ENCODE measurements around the gene SLC2A4.

The SLC2A4 gene

DNA sequence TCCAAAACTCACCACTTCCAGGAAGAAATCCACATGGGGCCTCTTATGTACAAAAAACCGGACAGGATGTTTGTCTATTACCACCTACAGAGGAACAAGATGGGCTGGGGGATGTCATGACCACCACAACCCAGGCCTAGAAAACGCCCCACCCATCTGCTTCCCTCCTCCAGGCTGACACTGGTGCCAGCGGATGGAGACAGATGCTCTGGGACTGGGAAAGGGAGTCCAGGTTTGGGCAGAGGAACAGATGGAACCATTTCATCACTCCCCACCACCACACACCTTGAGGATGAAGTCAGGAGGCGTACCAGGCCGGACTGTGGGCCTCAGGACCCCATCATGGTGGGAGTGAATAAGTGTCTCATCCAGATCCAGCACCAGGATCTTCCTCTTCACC, 34.7 kb upstream of the SLC2A4 start:
- in situ Hi-C loops (cut with MboI; ENCODE audit: low sequenced_read_pairs) = no loop called here

DNA sequence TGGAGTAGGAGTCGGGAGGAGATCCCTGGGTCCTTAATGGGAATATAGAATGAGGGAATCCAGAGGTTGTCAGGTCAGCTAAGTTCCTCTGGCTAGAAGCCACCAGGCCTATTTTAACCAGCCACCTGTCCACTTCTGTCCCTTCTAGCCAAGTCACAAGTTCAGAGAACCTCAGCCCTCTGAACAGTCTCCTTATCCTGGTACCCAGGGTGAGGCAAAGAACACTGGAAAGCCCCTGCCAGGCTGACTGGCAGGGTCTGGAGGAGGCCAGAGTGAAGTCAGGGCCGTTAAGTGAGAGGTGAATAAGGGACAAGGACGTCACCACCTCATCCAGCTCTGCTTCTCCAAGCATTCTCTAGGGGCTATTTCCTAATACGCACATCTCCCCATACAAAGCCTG, 32.7 kb upstream of the SLC2A4 start:
- in situ Hi-C loops (cut with MboI; ENCODE audit: low sequenced_read_pairs) = no loop called here

DNA sequence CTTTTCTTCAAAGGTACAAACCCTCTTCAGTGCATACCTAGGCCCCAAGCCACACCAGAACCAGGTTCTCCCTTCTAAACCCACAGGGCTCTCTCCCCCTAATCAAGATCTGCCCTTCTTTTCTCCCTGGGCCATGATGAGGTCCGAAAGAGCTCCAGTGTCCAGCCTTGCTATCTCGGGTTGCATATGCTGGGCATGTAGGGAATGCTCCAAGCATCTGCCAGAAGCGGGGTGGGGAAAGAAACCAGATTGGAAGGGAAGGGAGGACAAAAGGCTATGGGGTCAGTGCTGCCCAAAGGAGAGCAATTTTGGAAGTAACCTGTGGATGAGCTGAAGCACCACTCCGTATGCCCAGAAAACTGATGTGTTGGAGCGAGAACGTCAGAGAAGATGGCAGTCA, 32.3 kb upstream of the SLC2A4 start:
- in situ Hi-C loops (cut with MboI; ENCODE audit: low sequenced_read_pairs) = no loop called here

DNA sequence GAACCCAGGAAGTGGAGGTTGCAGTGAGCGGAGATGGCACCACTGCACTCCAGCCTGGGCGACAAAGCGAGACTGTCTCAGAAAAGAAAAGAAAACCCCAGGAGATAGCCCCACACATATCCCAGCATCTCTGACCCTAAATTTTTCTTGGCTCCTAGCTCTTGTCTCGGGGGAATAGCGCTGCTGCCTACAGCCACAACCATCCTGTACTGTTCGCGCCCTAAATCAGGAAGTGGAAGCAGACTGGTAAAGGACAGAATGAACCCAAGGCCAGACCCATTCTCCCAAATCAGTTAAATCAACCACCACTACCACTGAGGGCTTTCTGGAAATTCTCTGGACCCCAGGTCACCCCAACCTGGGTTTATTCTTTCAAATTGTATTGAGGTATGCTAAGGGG, 31.7 kb upstream of the SLC2A4 start:
- in situ Hi-C loops (cut with MboI; ENCODE audit: low sequenced_read_pairs) = no loop called here

DNA sequence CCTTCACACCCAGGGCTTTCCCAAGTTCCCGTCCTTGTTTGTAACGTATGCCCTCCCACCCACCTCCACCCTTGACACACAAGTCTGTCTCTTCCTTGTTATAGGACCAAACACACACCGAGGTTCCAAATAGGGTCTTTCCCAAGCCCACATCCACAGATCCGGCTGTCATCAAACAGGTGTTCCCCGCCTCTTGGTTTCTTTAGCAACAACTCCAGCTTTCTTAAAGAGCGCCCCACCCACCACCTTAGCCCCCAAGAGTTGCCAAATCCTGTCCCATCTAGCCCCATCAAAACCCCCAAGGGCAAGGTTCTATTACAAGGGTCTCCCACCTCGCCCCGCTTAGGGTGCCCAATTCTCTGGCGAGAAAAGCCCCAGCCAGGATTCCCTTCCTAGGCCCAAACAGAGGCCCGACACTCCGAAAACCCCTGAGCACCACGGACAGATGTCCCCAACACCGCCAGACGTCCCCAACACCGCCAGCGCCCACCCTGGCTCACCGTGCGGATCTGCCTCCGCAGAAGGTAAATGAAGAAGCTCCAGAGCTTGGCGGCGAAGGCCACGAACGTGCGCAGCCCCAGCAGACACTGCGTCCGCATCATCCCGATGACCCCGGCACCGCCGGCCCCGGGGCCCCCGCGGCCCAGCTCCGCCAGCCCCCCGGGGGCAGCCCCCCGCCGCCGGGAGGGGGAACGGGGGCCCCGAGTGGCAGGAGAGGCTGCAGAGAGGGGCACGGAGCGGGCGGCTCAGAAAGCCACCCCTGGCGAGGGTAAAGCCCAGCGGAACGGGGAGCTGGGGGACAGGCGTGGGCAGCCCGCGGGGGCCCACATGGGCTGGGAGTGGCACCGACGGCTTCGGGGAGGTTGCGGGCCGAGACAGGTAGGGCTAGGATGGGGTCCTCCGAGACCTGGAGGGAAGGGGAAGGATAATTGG, 30.6 kb upstream of the SLC2A4 start:
- in situ Hi-C loops (cut with MboI; ENCODE audit: low sequenced_read_pairs) = no loop called here

DNA sequence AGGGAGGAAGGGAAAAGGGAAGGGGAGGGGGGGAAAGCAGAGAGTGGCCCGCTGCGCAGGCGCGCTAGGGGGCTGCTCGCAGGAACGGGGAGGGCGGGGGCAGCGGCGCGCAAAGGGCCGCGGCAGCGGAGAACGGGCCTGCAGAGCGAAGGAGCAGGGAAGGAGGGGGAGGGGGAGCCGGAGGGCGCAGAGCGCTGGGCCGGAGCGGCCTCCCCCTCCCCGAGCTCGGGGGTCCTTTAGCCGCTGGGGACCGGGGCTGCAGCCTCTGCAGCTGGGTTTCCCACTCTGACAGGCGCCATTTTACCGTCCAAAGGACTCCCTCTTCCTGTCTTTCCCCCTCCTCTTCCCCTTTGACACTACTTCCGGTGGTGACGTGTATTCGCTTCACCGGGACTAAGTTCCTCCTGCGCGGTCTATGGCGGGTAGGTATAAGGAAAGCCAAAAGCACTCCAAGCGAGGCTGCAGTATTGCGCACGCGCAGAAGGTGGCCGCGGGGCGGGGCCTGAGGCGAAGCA, 29.8 kb upstream of the SLC2A4 start, which contains the start of gene CTDNEP1:
CTDNEP1 (minus strand) TSS at position 74 of the 515 bp plus-strand sequence. CDS start 438 bp downstream, outside the sequence.
- in situ Hi-C loops (cut with MboI; ENCODE audit: low sequenced_read_pairs) = no loop called here

DNA sequence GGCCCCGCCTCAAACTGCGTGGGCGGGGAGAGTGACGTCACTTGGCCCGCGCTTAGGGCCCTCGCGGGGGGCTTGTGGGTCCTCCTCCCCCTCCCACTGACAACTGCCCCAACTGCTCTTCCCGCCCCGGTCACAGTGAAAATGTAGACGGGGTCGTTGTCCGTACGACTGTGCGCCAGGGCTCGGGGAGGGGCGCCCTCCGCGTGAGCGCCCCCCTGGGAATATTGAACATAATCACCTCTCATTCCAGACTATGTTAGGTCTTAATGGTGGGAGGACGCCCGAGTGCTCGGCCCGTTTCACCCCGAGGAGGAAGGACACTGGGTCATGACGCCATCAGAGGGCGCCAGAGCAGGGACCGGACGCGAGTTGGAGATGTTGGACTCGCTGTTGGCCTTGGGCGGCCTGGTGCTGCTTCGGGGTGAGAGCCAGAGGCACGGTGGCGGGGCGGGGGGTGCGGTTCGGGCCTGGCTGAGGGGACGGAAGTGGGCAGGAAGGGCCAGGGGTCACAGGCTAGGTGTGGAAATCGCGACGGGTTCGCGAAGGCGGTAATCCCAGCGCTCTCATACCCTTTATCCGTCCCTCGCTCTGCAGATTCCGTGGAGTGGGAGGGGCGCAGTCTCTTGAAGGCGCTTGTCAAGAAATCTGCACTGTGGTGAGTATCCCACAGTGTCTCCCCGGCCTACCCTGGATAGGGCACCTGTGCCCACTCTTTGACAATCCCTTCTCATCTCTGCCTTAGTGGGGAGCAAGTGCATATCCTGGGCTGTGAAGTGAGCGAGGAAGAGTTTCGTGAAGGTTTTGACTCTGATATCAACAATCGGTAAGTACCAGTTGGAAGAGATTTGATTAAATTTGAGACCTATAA, 29.1 kb upstream of the SLC2A4 start, which contains the start of gene ELP5:
ELP5 (plus strand) TSS at position 40 of the 868 bp plus-strand sequence; CDS start at position 376, 336 bp downstream.
- in situ Hi-C loops (cut with MboI; ENCODE audit: low sequenced_read_pairs) = no loop called here

DNA sequence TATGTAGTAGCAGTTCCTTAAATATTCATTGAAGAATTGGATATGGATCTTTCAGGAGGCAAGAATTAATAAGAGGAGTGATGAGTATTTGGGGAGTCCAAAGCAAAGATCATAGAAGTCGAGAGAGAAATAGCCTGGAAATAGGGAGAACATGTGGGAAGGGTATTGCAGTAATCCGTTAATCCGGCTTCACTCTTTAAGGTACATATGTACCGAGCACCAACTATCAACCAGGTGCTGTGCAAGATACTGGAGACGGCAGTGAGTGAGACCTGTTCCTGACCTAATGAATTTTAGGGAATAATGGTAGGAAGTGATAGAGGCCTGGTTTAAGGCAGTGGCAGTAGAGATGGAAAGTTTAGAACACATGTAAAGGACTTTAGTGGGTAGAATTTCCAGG, 28.4 kb upstream of the SLC2A4 start:
- in situ Hi-C loops (cut with MboI; ENCODE audit: low sequenced_read_pairs) = no loop called here

DNA sequence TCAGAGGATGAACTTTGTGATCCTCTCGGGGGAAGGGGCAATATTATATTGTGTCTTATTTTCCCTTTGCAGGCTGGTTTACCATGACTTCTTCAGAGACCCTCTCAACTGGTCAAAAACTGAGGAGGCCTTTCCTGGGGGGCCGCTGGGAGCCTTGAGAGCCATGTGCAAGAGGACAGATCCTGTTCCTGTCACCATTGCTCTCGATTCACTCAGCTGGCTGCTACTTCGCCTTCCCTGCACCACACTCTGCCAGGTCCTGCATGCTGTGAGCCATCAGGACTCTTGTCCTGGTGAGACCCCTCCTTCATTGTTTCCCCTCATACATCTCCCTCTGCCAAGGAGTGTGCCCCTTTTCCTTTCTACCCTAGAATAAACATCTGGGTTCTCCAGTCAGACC, 27.0 kb upstream of the SLC2A4 start:
- in situ Hi-C loops (cut with MboI; ENCODE audit: low sequenced_read_pairs) = no loop called here

DNA sequence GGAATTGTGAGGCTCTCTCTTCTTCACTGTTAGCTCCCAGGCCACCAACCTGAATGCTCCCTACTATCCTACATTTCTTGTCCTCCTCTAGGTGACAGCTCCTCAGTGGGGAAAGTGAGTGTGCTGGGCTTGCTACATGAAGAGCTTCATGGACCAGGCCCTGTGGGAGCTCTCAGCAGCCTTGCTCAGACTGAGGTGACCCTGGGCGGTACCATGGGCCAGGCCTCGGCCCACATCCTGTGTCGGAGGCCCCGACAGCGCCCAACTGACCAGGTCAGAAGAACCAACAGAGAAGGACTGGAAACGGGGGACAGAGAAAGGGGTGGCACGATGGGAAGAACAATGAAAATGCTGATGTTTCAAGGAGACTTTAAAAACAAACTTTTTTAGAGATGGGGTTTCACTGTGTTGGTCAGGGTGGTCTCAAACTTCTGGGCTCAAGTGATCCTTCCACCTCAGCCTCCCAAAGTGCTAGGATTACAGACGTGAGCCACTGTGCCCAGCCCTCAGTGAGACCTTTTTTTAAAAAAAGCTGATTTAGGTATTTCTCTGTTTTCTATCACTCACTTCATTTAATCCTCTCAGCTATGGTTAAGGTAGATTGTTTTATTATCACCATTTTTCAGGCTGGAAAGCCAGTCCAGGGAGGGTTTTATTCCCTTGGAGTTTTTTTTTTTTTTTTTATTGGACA, 24.6 kb upstream of the SLC2A4 start:
- in situ Hi-C loops (cut with MboI; ENCODE audit: low sequenced_read_pairs) = no loop called here

DNA sequence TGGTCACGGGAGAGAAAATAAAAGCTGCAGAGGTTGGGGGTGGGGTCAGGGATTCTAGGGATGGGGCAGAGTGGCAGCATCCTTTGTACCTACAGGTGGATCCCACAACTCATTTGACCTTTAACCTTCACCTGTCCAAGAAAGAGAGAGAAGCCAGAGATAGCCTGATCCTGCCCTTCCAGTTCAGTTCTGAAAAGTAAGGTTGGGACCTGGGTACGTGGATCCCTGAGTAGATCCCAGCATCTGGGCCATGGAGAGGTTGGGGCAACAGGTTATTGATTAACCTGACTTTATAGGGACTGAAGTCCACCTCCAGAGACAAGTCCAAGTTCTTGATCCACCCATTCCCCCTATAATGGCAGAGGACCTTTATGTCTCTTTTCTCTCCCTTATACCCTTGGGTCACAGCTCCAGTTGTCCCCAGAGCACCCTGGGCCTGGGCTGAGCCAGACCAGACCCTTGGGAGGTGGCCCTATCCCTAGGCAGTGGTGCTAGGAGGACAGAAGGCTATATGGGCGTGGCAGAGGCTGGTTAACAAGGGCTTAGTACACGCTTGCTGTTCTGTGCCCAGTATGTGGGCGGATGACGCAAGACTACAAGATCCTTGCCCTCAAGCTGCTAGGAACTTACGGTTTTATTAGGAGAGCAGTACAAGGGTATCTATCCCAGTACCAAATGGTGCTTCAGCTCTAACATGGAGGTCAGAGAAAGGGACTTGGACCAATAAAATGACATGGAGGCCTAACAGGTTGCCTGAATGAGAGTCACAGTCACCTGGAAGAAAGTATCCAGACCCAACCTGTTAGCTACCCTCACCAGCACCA, 22.6 kb upstream of the SLC2A4 start:
- in situ Hi-C loops (cut with MboI; ENCODE audit: low sequenced_read_pairs) = no loop called here

DNA sequence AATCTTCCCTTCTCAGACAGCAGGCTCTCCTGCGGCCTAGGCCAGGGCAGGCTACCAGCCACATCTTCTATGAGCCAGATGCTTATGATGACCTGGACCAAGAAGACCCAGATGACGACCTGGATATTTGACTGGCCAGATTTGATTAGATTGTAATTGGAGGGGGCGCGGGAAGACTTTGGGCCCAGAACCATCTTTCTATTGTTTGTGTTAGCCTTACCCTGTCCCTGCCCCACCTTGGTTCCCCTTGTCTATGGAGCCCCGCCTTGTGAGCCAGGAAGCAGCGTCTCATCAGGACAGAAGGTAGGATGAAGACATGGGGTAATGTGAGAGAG, 22.0 kb upstream of the SLC2A4 start:
- in situ Hi-C loops (cut with MboI; ENCODE audit: low sequenced_read_pairs) = no loop called here

DNA sequence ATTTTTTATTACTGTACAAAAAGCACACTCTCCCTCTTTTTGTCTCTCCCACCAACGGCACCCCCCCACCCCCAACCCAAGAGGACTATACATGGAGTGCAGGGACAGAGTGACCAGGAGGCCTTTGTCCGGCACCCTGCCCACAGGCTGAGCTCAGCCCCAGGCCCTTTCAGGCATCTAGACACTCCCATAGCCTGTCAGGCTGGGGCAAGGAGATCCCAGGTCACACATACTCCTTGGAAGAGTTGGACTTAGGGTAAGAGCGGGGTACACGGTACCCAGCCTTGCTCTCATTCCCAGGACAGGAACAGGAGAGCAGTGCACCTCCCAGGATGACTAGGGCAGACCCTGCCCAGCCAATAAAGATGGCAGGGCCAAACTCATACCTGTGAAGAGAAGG, 21.4 kb upstream of the SLC2A4 start:
- in situ Hi-C loops (cut with MboI; ENCODE audit: low sequenced_read_pairs) = no loop called here

DNA sequence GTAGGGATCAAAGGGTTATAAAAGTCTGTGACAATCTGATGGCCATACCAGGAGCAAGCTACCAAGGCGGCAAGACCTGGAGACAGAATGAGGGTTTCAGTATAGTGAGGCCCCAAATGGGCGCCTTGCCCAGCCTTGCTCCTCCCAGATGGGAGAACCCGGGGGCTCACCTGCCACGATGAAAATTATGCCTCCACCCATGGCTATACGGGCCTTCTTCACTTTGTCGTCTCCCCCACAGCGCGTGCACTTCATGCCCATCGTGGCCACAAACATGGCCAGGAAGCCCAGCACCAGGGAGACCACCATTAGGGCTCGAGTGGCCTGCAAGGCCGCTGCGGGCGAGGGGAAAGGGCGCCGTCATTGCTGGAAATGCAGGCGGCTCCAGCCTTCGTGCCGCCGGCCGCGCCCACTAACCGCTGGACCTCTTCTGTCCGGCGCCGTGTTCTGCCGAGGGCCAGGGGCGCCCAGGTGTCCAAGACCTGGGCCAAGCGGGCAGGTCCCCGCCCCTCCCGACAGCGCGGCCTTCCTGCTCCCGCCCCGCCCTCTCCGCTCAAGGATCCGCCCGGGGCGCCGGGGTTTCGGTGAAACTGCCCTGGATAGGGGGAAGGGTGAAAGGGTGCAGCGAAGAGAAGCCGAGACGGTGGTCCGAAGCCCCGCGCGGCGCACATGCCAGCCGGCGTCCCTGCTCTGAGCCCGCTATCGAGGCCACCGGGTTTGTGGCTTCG, 20.7 kb upstream of the SLC2A4 start:
- in situ Hi-C loops (cut with MboI; ENCODE audit: low sequenced_read_pairs) = no loop called here

DNA sequence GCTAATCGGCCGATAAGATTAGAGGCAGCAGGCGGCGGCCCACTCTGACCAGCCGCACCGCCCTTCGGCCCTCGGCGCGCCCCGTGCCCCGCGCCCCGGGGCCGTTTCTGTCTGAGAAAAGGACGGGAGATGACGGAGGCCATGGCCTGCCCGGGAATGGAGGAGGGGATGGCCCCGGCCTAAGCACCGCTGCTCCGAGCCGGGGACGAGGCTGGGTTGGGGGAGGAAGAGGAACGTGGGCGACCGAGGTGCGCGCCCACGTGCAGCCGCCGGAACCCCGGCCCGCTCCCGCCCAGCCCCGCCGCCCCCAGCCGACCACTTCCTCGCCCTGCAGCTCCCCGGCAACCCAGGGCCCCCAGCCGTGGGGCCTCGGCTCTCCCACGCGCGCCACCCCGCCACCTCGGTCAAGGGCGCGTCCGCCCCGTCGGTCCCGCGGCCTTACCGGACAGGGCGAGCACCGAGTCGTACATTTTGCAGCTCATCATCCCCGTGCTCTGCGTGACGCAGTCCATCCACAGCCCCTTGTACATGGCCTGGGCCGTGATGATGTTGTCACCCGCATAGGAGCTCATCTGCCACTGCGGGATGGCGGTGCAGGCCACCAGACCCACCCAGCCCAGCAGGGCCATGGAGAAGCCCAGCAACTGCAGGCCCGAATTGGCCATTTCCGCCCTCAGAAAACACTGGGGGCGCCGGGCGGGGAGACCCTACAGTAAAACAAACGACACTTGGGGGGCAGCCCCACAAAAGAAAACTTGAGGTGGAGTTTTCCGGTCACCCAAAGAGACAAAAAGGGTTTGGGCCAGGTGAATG, 19.9 kb upstream of the SLC2A4 start:
- in situ Hi-C loops (cut with MboI; ENCODE audit: low sequenced_read_pairs) = no loop called here

DNA sequence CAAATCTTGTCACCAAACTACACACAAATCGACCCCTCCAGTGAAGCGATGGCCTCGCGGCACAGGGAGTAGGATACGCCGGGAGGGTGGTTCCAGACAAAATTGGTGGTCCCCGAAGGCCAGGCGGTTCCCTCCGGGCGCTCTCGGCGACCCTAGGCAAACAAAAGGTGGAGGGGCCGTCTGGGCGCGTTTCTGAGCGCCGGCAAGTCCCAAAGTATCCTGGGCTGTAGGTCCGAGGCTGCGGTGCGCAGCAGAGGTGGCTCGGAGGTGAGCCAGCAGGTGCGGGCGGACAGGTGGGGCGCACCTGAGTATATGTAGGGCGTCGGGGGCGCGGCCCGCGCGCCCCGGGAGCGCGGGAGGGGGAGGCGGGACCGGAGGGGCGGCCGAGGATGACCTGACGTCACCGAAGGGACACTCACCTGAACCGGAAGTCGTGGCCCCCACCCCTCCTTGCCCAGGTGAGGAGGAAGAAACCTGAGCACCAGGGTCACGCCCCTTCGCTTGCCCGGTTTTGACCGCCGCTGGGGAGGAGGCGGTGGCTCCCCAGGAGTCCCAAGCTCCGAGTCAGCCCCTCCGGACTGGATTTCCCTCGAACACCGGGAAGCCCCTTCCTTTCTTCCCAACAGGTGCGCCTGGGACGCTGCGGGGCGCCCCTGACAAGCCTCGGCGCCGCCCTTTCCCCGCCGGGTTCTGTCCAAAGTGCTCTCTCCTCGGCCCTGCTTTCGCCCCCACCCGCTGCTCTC, 19.2 kb upstream of the SLC2A4 start, which contains the start of gene CLDN7:
CLDN7 (minus strand) TSS at position 287 of the 743 bp plus-strand sequence. CDS start 435 bp downstream, outside the sequence.
- in situ Hi-C loops (cut with MboI; ENCODE audit: low sequenced_read_pairs) = no loop called here

DNA sequence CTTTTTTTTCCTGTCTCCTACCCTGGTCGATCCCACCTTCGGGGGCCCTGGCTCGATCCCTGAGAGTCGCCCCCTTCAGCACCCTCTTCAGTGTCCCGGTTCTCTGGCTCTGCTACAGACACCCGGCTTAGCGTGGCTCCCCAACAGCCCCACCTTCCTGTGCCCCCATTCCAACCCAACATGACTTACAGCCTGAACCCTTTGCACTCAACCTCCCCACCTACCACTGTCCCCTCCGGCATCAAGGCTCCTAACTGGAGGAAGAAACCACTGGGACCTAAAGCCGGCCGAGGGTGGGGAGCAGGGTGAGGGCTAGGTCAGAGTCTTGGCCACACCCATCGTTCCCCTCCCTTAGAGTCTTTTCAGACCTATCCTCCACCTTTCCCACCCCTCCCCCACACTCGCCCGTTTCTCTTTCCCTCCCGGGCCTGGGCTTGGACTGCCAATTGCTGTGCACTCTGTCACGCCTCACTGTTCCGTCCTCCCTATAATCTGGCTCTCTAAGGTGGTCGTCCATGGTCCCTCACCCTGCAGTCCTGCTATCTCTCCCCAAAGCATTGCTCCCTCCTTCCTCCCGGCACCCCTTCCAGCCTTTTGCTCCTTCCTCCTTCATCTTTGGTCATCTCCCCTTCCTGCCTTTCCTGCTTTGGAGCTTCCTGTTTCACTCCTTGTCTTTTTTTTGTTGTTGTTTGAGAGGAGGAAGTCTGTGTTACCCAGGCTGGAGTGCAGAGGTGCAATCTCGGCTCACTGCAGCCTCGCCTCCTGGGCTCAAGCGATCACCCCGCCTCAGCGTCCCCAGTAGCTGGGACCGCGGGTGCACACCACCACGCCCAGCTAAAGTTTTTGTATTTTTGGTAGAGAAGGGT, 18.4 kb upstream of the SLC2A4 start:
- in situ Hi-C loops (cut with MboI; ENCODE audit: low sequenced_read_pairs) = no loop called here
